ENCODE measurements around the gene CTAG1A.
"Not testable (repeated sequence)": the region's sequence is repeated elsewhere in the genome, so short reads cannot be mapped to it uniquely, and the experiment has no call there.

CTAG1A gene

DNA sequence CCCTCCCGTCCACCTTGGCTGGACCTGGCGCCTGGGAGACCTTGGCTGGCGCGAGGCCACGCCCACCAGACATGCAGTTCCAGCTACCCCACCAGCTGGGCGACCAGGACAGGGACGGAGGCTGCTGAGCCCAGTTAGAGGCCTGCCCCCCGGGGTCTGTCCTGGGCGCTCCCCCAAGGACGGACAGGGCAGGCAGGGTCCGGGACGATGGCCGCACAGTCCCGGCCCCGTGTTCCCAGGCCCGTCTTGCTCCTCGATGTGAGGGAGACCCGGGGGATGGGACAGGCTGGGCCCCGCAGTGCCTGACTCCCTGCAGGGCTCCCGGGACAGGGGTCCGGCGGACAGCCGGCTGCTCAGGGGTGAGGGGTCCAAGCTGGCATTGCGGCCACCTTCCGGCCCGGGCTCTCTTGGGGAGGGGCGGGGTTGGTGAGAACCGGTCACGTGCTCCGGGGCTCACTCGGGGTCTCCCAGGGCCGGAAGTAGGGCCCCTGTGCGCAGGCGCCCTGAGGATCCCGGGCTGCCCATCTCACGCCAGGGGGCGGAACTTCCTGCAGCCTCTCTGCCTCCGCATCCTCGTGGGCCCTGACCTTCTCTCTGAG lies at the start of gene CTAG1A:
TSS of gene CTAG1A (plus strand) at position 549 of the 599 bp plus-strand sequence. CDS start 74 bp downstream, outside the sequence.
- DNase-seq: not testable (repeated sequence)

DNA sequence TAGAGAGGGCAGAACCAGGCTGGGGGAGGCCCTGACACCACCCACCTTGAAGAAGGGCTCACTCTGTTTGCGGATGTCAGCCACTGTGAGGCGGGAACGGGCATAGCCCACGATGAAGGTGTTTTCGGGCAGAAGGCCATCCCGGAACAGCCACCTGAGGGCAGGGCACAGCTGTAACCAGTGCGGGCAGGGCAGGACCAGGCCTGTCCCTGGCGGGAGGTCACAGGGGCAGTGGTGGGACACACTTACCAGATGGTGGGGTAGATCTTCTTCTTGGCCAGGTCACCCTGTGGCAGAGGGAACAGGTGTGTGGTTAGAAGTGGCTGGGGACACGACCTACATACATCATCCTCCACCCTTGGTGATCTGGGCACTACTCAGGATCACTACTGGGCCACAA lies 49.0 kb upstream of the CTAG1A start:
- DNase-seq: no peak

DNA sequence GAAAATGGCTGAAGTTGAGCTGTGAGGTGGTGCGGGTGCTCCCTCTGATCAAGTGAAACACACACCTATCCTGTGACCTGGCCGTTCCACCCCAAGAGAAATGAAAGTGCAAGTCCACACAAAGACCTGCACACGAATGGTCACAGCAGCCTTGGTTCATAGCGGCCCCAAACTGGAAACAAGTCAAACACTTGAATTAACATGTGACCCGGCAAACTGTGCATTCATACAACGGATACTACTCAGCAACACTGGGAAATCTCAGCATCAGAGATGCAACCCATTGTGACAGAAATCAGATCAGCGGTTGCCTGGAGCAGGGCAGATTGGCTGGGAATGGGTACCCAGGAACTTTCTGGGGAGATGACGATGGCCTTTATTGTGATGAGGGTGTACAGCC lies 45.9 kb upstream of the CTAG1A start:
- DNase-seq: no peak

DNA sequence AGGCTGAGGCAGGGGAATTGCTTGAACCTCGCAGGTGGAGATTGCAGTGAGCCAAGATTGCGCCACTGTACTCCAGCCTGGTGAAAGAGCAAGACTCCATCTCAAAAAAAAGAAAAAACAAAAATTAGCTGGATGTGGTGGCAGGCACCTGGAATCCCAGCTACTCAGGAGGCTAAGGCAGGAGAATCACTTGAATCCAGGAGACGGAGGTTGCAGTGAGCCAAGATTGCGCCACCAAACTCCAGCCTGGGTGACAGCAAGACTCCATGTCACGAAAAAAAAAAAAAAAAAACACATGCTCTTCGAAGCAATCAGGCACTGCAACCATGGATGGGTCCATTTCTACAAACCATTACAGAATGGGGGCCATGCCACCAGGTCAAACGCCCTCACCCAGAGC lies 44.6 kb upstream of the CTAG1A start:
- DNase-seq: not testable (repeated sequence)

DNA sequence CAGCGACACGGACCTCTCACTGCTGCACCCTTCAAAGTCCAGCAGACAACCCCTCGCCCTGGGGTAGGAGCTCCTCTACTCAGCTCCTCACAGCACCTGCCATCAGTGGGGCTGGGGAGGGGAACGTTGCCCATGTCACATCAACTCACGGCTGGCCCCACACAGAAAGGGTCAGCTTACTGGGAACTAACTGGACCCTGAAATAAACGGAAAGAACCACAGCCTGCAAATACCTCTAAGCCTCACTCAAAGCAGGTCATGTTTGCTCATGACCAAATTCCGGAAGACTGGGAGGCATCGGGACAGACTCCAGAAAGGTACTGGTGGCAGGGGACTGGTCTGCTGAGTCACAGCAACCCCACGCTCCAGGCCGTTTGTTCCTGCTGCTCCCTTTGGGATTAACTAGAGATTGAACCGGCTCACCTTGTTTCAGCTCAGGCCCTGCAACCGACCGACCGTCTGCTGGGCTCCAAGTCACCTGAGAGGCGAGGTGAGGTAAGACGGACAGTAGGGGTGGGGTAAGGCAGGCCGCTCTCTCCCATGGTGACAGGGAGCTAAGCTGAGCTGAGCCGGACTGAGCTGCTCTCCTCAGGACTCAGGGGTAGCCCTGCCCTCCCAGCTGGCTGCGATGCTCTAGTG lies 43.9 kb upstream of the CTAG1A start:
- no peak for DNase-seq

DNA sequence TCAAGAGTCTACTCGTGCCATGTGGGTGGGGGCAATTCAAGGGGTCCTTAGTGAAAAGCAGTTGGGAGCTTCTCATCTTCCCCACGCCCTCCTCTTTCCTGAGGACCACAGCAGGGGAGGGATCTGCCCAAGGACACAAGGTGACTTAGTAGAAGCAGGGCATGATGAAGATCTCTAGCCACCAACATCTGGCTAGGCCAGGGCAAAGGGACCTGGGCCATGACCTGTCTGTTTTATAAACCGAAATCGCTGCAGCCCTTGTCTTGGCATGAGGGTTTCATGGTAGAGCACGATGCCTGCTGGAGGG lies 43.4 kb upstream of the CTAG1A start:
- DNase-seq: no peak

DNA sequence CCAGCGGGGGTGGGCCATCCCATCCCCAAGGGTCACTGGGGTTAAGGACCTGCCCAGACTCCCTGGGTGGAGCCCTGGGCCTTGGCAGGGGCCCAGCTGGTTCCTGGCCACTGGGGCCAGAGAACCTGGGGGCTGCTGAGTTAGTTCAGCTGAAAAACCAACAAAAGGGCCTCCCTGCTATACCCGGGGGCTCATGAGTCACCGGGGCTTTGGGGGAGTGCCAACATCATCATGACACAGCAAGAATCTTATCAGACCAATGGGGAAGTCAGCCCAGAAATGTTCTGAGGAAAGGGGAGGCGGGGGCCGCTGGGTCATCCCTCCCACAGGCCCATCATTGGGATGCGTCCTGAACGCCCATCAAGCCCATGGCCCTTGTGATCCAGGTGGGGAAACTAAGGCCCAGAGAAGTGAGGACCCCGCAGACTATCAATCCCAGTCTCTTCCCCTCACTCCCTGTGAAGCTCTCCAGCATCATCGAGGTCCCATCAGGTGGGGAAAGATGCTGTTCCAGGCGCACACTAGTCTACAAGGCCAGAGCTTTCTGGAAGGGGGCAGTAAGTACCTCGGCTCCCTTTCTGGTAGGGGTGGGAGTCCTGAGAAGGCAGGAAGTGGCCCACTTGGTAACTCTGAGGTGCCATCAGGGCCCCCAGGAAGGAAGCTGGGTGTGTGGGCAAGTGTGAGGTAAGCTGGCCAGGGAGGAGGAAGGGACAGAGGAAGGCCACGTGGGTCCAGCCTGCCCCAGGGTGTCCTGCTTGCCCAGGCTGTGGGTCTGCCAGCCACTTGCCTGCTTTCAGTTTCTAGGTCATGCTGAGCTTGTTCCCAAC lies 42.8 kb upstream of the CTAG1A start:
- peak; percentile 95 for DNase-seq

DNA sequence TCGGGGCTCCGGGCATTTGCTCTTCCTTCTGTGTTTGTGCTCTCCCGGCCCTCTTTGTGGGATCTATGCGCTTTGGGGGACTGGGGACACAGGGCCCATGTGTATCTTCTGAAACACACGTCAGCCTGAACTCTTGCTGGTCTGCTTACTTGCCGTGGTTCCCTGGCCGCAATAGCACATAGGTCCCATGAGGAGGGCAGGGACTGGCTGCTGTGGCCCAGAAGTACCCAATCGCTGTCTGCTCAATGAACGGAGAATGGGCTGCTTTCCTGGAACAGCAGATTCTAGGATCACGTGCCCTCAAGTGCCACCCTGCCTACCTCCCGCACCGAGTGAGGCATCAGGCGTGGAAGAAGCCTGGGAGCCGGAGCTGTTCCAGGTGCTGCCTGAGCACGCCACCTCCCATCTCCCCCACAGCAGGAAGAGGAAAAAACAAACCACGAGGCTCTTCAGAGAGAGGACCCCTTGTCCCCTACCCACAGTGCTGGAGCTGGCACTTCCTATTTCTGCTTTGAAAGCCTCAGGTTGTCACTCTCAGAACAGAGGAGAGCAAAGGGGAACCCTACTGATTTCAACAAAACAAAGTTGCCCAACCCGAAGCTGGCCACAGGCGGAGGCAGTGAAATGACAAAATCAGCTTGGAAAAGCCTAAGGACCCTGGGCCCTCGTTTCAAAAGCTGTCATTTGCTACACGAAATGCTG lies 42.1 kb upstream of the CTAG1A start:
- DNase-seq: peak; percentile 69

DNA sequence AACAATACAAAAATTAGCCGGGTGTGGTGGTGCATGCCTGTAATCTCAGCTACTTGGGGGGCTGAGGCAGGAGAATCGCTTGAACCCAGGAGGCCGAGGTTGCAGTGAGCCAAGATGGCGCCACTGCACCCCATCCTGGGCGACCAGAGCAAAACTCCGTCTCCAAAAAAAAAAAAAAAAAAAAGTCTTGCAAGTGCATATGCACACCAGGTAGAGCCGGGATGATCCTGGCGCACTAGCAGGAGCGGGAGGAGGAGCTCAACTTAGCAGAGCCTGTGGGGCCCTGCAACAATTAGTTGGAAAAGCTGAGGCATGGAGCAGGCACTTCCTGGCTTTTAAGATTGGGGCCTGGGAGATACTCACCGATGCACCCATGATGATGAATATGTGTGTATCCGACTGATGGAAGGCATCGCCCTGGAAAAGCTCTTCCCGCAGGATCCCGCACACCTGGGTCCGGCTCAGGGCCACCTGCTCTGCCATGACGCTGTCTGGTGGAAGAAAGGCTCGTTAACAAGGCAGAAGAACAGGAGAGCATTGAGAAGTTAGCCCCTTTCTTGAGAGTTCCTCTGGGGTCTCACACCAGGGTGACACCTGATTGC lies 39.2 kb upstream of the CTAG1A start:
- no peak for DNase-seq

DNA sequence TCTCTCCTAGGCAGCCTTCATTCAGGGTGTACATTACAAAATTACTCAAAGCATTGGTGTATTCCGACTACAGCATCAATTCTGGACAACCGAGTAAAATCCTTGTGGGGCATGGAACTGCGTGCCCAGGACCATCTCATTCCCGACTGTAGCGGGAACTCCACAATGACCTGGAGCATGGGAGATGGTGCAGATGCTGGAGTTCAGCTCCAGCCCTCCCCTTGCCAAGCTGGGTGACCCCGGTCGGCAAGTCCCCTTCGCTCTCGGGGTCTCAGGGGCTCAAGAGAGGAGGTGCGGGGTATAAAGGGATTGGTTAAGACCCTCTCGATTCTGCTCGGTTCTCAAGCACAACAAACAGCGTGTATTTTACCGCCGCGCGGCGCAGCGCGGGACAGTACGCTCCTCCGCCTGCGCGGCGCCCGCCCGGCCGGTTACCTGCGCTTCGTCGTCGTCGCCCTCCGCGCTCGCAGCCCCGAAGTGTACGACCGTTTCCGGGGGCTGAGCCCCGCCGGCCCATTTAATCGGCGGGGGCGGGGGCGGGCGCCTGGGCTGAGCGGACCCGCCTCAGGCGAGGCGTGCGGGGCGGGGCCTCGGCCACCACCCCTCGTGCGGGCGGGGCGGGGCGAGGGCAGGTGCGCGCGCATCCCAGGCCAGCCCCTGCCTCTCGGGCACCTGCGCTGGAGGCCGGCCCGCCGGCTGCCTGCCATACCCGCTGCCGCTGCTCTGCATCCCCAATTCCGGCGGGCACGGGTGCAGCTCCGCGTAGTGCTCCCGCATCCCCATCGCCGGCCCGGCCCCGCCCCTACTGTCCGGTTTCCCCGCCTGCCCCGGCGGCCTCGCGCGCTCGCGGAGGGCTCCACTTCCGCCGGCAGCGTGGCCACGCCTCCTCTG lies 38.3 kb upstream of the CTAG1A start, which contains the start of gene G6PD:
TSS of gene G6PD (minus strand) at position 493 of the 891 bp plus-strand sequence. CDS start 691 bp downstream, outside the sequence.
- peak; percentile 90 for DNase-seq

DNA sequence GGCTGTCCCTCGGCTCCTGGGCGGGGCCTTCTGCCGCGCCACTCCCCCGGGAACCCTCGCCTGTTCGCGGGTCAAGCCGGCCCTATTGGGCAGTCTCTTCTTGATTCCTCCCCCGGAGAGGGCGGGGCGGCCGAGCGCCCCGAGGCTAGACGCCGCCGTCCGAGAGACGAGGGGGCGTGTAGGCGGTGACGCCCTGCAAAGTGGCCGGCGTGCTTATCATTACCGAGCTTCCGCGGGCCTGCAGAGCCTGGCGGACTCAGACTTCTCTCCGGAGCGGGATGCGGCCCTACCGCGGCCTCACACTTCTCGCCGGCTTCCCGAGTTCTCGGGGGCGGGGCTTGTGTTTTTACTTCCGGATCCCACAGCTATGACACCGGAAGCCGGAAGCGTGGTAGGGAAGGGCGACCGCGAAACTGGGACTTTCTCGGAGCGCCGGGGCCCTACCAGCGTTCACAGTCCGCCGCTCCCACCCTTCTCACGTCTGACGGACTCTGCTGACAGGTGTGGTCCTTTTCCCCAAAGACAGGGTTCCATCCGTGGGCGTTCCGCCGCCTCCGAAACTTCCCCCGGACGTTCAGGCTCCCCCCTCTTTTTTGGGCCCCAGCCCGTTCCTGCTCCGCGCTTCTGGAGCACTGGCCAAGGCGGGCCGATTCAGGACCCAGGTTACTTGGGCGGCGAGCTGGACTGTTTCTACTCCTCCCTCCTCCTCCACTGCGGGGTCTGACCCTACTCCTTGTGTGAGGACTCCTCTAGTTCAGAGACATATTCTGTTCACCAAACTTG lies 37.5 kb upstream of the CTAG1A start, which contains the start of gene IKBKG:
TSS of gene IKBKG (plus strand) at position 376 of the 783 bp plus-strand sequence. CDS start 4,383 bp downstream, outside the sequence.
- peak; percentile 98 for DNase-seq

DNA sequence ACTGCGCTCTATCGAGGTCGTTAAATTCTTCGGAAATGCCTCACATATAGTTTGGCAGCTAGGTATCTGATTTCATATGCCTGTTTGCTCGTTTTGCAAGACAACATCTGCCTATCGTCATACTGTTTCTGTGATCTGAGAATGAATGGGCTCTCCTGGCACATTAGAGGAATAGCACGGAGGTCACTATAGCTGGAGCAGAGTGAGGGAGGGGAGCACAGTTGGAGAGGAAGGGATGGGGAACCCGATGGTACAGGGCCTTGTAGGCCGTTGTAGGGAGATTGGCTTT lies 37.0 kb upstream of the CTAG1A start:
- DNase-seq: peak; percentile 42

DNA sequence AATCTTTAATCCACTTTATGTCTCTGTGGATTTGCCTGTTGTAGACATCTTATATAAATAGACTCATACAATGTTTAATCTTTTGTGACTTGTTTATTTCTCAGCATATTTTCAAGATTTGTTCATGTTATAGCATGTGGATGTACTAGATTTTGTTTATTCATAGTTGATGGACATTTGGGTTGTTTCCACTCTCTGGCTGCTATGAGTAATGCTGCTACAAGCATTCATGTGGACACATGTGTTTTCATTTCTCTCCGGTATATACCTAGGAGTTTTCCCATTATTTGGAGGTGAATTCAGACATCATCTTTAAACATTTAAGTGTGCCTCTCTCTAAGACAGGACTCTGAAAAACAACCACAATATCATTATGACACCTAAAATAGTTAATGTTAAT lies 35.2 kb upstream of the CTAG1A start:
- no peak for DNase-seq

DNA sequence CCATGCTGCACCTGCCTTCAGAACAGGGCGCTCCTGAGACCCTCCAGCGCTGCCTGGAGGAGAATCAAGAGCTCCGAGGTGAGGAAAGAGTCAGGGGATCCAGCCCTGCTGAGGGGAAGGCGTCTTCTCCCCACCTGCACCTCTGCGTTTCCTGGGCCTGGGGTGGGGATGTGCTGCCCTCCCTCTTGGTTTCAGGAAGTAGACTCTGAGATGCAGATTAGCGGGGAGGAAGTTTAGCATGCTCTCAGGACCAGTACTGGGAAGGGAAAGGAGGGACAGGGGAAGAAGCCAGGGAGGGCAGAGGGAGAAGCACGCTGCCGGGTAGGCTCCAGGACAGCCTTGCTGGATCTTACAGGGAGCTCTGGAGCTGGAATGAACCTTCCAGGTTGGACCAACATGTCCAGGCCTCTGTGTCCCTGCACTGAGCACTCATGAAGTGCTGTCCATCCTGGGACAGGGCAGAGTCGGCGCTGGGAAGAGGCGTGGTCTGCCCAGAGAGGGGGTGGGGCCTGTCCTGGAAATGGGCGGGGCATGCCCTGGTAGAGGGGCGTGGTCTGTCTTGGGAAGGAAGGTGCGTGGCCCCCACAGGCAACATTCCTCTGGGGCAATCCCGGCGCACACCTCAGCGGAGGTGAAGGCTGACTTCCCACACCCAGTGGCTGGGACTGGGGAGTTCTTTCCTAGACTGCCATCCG lies 32.7 kb upstream of the CTAG1A start:
- DNase-seq: not testable (repeated sequence)

DNA sequence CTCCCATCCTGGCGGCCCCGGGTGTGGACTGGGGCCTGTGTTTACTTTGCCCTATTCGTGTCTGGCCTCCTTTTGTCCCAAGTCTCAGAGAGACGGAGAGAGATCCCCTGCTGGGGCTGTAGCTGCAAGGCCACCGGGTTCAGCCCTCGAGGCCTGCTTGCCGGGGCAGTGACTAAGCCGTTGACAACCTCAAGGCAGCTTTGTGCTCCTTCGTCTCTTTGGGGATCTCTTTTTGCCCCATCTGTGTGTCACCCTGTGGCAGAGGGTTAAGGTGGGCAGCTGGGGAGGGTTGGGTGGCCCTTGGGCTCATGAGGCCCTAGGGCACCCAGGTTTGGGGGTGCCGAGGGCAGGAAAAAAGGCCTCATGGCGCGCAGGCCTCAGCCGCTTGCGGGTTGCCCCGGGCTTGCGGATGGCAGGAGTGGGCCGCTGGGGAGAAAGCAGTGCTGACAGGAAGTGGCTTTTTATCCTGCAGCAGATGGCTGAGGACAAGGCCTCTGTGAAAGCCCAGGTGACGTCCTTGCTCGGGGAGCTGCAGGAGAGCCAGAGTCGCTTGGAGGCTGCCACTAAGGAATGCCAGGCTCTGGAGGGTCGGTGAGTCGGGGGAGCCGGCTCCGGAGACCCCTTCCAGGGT lies 26.8 kb upstream of the CTAG1A start:
- DNase-seq: not testable (repeated sequence)

DNA sequence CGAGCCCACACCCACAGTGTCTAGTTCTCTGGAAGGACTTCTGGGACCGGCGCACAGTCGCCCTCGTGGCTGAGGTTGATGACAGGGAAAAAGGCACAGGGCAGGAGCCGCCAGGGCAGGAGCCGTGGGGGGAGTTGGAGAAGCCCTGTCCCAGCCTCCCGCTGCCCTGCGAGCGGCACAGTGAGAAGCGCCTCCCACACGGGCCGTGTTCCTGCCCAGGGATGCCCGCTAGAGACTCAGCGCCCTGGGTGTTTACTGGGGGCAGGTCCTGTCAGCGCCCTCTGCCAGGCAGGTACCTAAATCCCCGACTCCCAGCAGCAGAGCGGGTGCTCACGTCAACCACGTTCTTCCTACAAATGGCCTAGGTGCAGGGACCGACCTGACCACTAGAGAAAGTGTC lies 26.0 kb upstream of the CTAG1A start:
- not testable (repeated sequence) for DNase-seq

DNA sequence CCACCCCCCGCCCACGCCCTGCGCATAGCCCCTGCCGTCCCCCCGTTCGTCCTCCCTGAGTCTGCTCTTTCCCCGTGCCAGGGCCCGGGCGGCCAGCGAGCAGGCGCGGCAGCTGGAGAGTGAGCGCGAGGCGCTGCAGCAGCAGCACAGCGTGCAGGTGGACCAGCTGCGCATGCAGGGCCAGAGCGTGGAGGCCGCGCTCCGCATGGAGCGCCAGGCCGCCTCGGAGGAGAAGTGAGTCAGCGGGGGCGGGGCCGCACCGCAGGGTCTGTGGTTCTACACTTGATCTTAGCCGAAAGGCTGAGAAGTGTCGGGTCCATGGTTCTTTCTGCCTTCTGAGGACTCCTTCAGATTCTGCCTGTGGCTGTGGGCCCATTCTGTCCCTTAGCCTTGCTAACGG lies 24.6 kb upstream of the CTAG1A start:
- not testable (repeated sequence) for DNase-seq

DNA sequence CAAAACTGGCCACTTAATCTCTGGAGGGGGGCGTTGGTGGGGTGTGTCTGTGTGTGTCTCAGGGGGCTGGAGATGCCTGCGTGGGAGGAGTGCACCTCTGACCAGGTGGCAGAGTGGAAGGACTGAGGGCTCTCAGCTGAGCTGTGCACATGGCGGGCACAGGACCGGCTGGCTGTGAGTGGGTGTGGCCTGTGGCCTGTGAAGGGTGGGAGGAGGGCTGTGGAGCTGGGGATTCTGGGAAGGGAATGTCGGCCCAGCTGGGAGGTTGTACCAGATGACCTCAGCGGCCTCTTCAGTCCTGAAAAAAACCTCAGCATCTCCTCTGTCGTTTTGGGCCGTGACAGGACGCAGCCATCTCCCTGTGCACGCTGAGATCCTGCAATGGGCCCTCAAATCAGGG lies 22.6 kb upstream of the CTAG1A start:
- not testable (repeated sequence) for DNase-seq

DNA sequence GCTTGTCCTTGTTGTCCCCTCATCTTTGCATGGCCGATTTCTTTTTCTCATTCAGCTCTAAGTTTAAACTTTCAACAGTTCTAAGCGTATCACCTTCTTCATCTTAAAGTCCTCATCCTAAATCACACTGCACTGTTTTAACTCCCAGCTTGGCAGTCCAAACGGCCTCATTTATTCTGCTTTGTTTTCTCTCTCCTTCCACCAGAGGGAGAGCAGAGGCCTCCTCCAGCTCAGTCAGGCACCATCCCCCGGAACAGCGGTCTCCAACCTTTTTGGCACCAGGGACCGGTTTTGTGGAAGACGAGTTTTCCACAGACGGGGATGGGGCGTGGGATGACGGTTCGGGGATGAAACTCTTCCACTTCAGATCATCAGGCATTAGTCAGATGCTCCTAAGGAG lies 14.6 kb upstream of the CTAG1A start:
- not testable (repeated sequence) for DNase-seq

DNA sequence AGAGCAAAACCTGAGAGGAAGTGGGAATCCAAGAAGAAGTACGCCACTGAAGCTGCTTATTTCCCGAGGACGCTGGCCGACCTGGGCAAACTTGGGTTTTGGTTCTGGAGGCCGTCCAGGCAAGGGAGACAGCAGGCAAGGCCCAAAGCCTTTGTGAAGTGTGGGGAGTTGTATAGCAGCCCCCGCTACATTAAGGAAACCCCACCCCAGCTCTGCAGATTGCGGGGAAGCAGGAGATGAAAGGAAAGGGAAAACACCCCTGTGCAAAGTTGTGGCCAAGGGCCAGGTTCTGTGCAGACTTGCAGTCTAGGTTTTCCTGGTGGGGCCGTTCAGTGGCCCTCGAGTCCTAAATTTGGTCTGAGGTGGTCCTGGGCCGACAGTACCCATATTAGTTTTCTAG lies 11.9 kb upstream of the CTAG1A start:
- DNase-seq: not testable (repeated sequence)

All from OCI-M1 (cell line).